ENCODE data around the gene CCND2. TPM values are rescaled to one million over a fixed set of nuclear protein-coding genes. Genes with fewer than 3 reads are reported as not detected.

The CCND2 gene
- total and polyA plus RNA-seq, 2 of the 8 experiments (the other 6 are each of a cell fraction or from before 2014, with no cell fraction given) = 41.7 to 223 TPM

DNA sequence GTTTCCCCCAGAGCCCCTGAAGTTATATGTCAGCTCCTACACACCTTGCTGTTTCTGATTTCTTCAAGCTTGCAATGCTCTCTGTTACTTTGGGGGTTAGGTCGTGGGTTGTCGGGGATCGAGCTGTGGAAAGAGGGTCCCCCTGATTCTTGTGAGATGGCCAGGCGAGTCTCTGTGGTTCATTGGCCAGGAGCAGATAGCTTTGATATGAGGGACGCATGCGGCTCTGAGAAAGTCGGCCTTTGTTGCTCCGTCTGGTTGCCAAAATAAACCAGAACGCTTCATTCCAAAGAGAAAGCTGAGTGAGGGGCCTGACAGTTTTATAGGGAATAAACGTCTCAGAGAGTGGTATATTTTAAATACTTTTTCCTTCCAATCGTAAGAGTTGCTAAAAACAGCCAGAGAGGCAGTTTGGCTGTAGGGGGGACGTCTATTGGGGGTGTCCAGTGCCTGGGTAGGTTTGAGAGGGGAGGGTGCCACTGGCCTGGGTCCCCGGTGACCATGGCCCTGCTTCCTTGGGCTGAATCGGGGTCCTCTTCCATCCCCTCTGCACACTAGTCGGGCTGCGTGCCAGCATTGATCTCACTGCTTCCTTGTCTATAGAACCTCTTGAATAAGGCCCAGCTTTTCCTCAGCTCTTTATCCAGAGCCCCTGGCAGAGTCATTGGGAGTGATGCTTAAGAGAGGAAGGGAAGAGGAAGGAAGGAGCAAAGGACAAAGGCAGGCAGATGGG, 18.9 kb downstream of the CCND2 start:
- no peak overlapping the region for H3K4ac ChIP-seq (replicated peaks; ENCODE audit: insufficient read length, low read depth, low read length)
- H3K56ac ChIP-seq (replicated peaks; ENCODE audit: insufficient read length, low read depth, low read length) = no peak overlapping the region
- H3K4me1 ChIP-seq (replicated peaks in 1 of 4; ENCODE audit: control insufficient read depth in 3 of 4, insufficient read depth in 4 of 4, low read length in 3 of 4) = peaks cover 0 to 9% (median 0%) of the 10 kb centered on the region in 4 experiments; a peak in 4 of 7 replicates
- DNase-seq (ENCODE audit: low read depth in 1 of 2, low spot score in 2 of 2) = no peak
- H2AK5ac ChIP-seq (ENCODE audit: low read depth, low read length) = no peak overlapping the region
- no peak overlapping the region for H3K4me3 ChIP-seq (ENCODE audit: extremely low read depth in 1 of 4, insufficient read depth in 2 of 4, low read depth in 3 of 4, low read length in 4 of 4)
- no peak overlapping the region for H3K18ac ChIP-seq (ENCODE audit: extremely low read depth, low read length)
- no peak overlapping the region for H3K4me2 ChIP-seq (ENCODE audit: insufficient read depth in 1 of 2, low read depth in 2 of 2, low read length in 2 of 2)
- no peak overlapping the region for H3K27ac ChIP-seq (ENCODE audit: low read depth, low read length)
- 88% methylated on average over 16 of the region's 16 CpGs; no CpG with 5 or more reads in 1 of the 2 experiments for WGBS, 2 experiments (ENCODE audit: extremely low coverage in 1 of 2, insufficient coverage in 1 of 2, insufficient read length in 1 of 2, insufficient replicate concordance in 2 of 2, low coverage in 1 of 2, low lambda C conversion rate in 2 of 2, missing lambda C conversion rate in 1 of 2)
- no peak for FAIRE-seq
- H3K27me3 ChIP-seq (replicated peaks in 1 of 4; ENCODE audit: control insufficient read depth in 3 of 4, extremely low read depth in 1 of 4, insufficient read depth in 3 of 4, low read length in 3 of 4) = no peaks in the 10 kb centered on the region
- H3K9ac ChIP-seq (replicated peaks in 1 of 4; ENCODE audit: extremely low read depth in 1 of 4, low read depth in 3 of 4, low read length in 3 of 4) = no peak overlapping the region; a peak in 1 of 7 replicates
- H2BK20ac ChIP-seq (ENCODE audit: low read length) = no peak overlapping the region
- no peak overlapping the region for H2BK120ac ChIP-seq (replicated peaks; ENCODE audit: low read depth, low read length)
- H2AFZ ChIP-seq (ENCODE audit: low read length) = no peak overlapping the region
- ChIA-PET POLR2A (ENCODE audit: partially characterized antibody) (interaction anchor here (25.4 to 29.3 kb wide), 2 partner anchors 5 to 10 kb away, joined by 531 read pairs; partner anchors contain the start of gene CCND2), CTCF (ENCODE audit: partially characterized antibody) (interaction anchor here (0.7 to 3.4 kb wide), 7 partner anchors 9 to 406 kb away, joined by 3 to 20 read pairs (median 3); no protein-coding TSS in a partner anchor)
- H4K8ac ChIP-seq (ENCODE audit: extremely low read depth, insufficient read depth, low read length) = no peak overlapping the region; the same call in 1 of the 2 replicates
- H3K23ac ChIP-seq (ENCODE audit: insufficient read length) = no peak overlapping the region
- H2BK15ac ChIP-seq (ENCODE audit: low read length) = no peak overlapping the region
- H3K79me2 ChIP-seq (ENCODE audit: control insufficient read depth in 1 of 2, insufficient read depth in 2 of 2, low read length in 2 of 2) = peaks cover 3 to 81% of the 10 kb centered on the region in 2 experiments; a peak in 3 of 4 replicates
- no peaks in the 10 kb centered on the region for H3K23me2 ChIP-seq (ENCODE audit: low read depth, low read length)
- no peak overlapping the region for H4K91ac ChIP-seq (replicated peaks; ENCODE audit: insufficient read length, low read length)
- H4K5ac ChIP-seq (ENCODE audit: insufficient read length, low read depth, low read length) = no peak overlapping the region
- no peak overlapping the region for H2BK5ac ChIP-seq (ENCODE audit: low read depth, low read length)
- peaks cover 43 to 55% of the 10 kb centered on the region in 2 experiments for H4K20me1 ChIP-seq (replicated peaks in 1 of 2; ENCODE audit: control insufficient read depth in 1 of 2, insufficient read depth in 2 of 2, low read length in 2 of 2)
- H3K14ac ChIP-seq (ENCODE audit: insufficient read length) = no peak overlapping the region
- peaks cover 11% of the 10 kb centered on the region for H3K79me1 ChIP-seq (ENCODE audit: low read depth, low read length)
- H2BK12ac ChIP-seq (ENCODE audit: low read depth, low read length) = no peak overlapping the region
- H3K9me3 ChIP-seq (ENCODE audit: insufficient read depth in 2 of 2, low read depth in 1 of 2, low read length in 1 of 2) = no peaks in the 10 kb centered on the region
- peaks cover 21 to 92% (median 63%) of the 10 kb centered on the region in 4 experiments for H3K36me3 ChIP-seq (ENCODE audit: control insufficient read depth in 2 of 4, insufficient read depth in 4 of 4, low read length in 3 of 4)
- TF ChIP-seq SP2 (IDR thresholded peaks at IDR 0.05; ENCODE audit: low read length) (no peak), CTCF (IDR thresholded peaks at IDR 0.05; ENCODE audit: control extremely low read depth in 1 of 3, insufficient read depth in 1 of 3, low read depth in 1 of 3, low read length in 3 of 3) (no peak), JUN (IDR thresholded peaks at IDR 0.05; ENCODE audit: low read depth, low read length) (no peak), YY1 (IDR thresholded peaks at IDR 0.05; ENCODE audit: low read depth, low read length) (no peak), SIRT6 (IDR thresholded peaks at IDR 0.05; ENCODE audit: low read length) (no peak), GTF2F1 (IDR thresholded peaks at IDR 0.05; ENCODE audit: borderline replicate concordance, low read depth, low read length) (no peak), HDAC2 (IDR thresholded peaks at IDR 0.05; ENCODE audit: borderline replicate concordance in 1 of 2, low read depth in 2 of 2, low read length in 2 of 2) (no peak), POU5F1 (IDR thresholded peaks at IDR 0.05; ENCODE audit: low read depth, low read length) (no peak)
- TF ChIP-seq, protein P1, sequence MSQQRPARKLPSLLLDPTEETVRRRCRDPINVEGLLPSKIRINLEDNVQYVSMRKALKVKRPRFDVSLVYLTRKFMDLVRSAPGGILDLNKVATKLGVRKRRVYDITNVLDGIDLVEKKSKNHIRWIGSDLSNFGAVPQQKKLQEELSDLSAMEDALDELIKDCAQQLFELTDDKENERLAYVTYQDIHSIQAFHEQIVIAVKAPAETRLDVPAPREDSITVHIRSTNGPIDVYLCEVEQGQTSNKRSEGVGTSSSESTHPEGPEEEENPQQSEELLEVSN (IDR thresholded peaks at IDR 0.05) = no peak
